ENCODE data around the gene TMEM190.

The TMEM190 gene

DNA sequence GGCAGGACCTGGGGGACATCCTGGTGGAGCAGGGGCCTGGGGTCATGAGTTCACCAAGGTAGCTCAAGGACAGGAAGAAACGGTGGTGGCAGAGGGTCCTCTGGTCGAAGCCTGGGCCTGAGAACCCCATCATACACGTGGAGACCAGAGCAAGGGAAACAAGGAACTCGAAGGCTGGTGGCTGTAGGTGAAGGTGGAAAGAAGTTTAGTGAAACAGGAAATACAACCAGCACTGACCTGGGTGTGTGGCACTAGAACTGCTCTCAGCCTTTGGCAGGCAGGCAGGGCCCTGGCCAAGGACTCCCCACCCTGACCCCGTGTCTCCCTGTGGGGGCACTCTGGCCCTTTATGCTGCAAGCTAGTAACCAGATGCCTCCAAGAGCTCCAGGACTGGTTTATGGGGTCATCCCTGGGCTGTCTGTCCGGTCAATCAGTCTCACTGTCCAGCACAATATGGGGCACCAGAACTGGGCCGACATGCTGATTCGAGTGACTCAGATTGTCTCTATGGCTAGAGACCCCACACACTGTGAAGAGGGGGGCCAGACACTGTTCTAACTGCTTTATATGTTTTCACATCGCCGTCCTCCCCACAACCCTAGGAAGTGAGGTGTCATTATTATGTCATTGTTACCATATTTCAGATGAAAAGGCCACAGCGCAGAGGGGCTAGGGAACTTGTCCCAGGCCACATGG lies 25.9 kb upstream of the TMEM190 start:
- DNase-seq (ENCODE audit: low spot score): no peak

DNA sequence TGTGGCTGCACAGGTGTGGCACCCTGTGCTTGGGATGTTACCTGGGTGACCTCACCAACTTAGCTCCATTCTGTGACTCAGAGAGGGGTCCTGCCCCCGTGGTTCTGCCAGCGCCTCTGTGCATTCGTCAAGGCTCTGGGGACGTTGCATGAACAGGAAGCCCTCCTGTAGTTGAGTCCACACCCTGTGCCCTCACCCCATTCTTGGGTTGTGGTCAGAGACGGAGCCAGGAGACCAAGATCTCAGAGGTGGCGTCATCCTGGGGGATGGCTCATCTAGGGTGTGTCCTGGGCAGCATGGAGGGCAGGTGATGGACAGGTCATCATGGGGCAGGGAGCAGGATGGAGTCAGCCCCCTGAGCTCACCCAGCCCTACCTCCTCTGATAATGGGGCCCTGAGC lies 24.6 kb upstream of the TMEM190 start:
- DNase-seq (ENCODE audit: low spot score): no peak

DNA sequence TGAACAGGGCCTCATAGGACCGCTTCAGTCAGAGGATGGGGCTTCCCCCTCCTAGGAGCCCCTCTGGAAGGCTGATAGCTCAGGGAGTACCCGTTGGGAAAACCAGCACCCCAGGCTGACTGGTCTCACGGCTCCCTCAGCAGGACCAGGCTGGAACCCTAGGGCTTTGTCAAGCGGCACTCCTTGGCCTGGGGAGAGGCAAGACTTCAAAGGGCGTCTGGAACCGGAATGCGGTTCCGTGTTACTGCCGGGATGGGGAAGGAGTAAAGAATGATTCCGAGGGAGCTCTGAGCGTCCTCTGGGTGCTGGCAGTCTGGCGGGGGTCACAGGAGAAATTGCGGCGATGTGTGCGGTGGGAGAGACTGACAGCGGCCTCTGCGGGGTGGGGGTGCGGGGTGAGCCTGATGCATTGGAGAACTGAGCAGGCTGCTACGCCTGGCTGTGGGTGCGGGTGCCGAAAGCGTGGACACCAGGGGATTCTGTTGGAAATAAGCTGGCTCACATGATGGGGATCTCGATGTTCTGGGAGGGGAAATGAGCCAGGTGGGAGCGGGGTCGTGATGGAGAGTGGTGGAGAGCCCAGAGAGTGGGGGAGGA lies 24.0 kb upstream of the TMEM190 start:
- DNase-seq (ENCODE audit: low spot score): no peak

DNA sequence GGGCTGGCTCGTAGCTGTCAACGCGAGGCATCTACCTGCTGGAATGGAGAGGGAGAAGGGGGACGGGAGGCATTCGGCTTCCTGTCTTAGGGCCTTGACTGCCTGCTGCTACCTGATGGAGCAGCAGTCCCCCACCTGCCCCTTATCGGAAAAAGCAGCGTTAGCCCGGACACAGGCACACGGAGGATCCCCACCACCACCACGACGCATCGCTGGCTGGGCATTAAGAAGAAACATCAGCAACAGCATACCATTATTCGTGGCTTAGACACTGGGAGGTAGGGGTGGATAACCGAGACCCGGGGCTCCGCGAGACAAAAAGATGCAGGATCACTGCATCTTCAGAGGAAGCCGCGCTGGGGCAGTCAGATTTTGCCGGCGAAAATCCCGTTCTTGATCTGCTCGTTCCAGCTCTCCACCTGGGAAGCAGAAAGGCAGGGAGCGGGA lies 23.2 kb upstream of the TMEM190 start:
- no peak for DNase-seq (ENCODE audit: low spot score)

DNA sequence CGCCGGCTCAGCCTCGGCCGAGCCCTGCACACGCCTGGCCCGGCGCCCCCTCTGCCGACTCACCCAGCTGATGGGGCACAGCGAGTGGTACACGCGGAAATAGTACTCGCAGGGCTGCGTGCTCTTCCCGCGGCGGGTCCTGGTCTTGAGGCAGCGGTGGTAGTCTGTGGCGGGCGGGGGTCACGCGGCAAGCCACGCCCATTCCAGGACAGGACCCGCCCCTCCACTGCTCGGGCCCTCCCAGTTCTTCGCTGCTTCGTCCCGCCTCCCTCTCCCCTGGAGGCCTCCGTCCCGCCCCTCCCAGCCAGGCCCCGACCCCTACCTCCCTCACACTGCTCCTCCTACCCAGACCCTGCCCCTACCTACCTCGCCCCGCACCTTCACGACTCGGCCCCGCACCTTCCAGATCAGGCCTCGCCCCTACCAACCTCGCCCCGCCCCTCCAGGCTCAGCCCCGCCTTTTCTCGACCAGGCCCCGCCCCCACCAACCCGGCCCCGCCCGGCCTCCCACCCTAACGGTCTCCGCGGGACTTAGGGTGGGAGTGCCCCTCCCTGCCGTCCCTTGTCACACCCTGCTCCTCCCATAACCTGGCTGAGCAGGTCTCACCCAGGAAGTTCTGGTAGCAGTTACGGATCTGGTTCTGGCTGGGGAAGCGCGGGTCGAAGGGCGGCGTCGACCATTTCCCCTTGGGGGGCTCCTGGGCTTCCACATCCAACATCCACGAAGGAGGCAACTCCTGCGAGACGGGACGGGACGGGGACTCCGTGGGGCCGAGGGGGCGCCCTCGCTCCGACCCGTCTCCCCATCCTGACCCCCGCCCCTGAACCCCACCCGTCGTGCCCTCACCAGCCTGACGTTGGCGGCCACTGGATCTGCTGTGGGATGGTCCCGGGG lies 22.6 kb upstream of the TMEM190 start:
- DNase-seq (ENCODE audit: low spot score): no peak

DNA sequence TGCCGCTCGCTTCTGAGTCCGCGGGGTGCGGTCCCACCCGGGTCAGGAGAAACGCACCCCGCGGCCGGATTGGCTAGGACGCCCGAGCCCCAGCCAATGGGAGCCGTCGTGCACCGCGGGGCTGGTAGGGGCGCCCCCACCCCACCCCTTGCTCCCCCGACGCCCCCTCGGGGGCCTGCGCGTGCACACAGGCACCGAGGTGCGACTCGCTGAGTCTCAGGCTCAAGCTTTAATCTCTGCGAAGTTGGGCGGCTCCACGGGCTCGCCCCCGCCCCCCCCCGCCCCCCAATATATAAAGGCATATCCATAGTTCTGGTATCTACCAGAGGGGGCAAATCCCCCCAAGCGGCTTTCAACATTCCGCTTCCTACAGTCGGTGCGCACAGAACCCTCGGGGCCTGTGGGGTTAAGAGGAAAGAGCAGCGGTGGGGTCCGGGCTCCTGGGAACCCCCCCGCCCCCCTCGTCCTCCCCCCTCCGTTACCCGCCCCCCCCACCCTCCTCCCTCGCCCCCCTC lies 21.9 kb upstream of the TMEM190 start, which contains the start of gene COX6B2:
COX6B2 (minus strand) TSS at position 22 of the 515 bp plus-strand sequence. CDS start 198 bp downstream, outside the sequence.
- no peak for DNase-seq (ENCODE audit: low spot score)

DNA sequence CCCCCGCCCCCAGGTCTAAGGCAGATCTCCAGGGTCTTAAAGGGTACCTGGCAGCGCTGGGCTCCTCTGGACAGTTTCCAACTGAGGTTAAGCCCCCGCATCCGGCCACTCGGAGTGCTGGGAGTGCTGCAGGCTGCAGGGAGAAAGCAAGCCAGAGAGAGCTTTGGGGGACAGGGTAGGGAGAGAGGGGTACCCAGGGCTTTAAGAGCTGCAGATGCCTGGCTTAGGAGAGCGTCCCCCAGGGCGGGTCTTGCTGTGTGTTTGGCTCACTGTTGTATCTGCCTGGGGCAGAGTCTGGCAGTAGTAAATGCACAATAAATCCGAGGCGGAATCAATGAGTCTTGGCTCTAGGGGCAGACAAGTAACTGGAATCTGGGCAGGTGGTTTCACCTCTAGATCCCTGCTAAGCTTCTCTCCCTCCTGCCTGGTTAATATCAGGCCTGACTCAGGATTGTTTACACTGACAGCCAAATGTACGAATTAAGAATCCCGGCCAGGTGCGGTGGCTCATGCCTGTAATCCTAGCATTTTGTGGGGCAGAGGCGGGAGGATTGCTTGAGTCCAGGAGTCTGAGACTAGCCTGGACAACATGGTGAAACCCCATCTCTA lies 21.3 kb upstream of the TMEM190 start:
- no peak for DNase-seq (ENCODE audit: low spot score)

DNA sequence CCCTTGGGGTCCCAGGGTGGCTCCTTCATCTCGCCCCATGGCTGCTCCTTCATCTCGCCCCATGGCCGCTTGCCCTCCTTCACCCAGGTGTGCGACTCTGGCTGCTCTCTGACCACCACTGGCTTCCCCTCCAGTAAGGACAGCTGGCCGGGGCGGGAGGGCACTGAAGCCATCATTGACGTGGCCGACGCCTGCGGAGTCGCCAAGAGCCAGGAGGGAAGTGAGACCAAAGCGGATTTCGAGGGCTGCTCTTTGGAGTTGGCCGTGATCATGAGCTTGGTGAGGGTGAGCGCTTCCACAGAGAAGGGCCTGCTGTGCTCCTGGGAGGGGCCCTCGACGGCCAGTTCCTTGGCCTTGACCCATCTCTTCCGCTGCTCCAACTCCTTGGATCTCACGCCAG lies 18.1 kb upstream of the TMEM190 start:
- DNase-seq (ENCODE audit: low spot score): no peak

DNA sequence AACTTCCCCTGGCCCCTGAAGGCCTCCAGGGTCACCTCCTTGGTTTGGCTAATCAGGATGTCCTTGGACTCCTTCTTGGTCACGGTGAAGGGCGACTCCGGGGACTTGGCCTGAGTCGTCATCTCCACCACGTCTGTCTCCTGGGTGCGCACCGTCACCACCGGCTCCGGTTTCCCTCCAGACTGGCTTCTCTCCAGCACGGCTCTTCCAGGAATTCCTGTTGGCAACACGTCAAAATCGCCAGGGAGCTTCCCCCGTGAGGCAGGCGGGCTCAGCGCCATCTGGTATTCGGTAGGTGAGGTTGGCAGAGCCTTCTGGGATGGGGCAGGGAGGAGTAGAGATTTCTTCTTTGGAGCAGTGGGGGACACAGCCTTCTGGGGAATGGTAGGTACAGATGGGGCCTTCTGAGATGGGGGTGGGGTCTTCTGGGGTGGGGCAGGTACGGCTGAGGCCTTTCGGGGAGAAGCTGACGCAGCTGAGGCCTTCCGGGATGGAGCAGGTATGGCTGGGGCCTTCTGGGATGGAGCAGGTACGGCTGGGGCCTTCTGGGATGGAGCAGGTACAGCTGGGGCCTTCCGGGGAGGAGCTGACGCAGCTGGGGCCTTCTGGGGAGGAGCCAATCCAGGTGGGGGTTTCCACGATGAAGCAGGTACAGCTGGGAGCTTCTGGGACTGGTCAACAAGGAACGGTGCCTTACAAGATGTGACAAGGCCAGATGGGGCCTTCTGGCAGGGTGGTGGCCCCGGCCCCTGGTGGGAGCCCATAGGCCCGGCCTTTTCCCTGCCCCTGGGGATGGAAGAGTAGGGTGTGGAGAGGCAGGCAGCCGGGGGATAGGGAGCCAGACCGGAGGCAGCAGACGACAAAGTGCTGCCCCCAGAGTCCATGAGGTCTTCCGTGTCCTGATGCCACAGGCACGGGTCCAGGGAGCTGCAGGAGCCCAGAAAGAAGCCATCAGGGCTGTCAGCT lies 17.4 kb upstream of the TMEM190 start:
- DNase-seq (ENCODE audit: low spot score): no peak

DNA sequence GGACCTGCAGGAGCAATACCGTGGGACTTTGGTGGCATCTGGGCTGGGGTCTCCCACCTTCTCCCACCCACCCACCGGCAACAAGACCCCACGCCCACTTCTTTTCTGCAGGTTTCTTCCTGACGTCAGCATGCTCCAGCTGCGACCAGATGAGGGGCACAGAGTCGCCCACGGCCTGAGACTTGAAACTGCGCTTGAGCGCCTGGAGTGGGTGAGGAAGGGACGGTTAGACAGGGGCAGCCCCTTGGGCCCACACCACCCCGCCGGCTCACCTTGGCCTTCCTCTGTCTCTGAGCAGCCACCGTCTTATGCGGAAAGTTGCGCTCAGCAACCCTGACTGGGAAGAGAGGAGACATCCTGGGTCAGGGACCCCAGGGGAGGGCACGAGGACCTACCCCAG lies 15.7 kb upstream of the TMEM190 start:
- DNase-seq (ENCODE audit: low spot score): no peak

DNA sequence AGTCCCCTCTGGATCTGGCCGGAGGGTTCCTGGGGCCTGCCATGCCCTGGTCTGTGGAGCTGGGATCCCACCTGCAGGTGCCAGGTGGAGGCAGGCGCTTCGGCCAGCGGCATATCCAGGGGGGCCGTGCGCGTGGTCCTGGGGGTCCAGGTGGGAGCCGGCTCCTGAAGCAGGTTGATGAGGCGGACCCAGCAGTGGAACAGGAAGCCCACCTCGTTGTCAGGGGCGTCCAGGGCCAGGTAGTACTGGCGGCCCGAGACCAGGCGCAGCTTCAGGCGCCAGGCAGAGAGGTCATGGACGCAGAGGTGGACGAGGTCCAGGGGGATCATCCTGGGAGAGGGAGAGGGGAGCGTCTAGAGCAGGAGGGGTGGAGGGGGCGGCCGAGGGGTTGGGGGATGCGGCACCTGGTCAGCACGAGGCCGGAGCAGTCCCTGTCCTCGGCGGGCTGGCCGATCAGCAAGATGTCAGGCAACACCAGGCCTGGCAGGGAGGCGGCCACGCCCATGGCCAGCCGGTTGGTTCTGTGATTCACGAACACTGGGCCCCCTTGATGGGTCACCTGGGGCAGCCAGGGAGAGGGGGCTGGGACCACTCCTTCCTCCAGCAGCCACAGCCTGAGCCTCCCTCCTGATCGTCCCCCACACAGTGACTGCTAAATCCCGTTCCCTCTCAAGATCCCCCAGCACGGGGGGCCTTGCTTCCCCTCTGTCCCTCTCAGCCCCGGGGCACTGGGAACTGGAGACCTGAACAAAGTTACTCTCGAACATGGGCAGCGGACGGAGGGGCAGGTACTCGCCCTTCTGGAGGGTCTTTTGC lies 14.2 kb upstream of the TMEM190 start:
- DNase-seq (ENCODE audit: low spot score): no peak

DNA sequence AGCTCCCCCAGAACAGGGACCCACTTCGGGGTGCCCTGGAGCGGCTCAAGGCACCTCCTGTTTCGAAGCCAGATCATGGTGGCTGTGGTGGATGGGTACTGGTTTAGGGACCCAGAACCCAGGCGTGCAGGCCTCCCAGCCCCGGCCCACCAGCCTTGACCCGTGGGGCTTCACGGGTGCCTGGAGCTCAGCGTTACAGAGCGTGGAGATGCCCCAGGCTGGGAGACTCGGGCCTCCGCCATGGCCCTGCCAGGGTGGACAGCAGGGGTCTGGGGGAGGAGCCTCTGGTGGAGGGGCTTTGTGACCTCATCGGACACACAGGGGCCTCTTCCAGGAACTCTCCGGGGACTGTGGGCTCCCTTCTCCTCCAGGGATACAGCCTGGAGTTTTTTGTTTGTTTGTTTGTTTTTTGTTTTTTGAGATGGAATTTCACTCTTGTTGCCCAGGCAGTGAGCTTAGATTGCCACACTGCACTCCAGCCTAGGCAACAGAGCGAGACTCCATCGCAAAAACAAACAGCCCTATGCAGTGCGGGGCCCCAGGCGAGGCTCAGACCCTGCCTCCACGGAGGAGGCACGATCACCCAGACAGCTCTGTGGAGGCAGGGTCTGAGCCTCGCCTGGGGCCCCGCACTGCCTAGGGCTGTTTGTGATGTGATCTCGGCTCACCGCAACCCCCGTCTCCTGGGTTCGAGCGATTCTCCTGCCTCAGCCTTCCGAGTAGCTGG lies 13.5 kb upstream of the TMEM190 start, which contains the start of gene GARIN5B:
GARIN5B (minus strand) TSS at position 271 of the 727 bp plus-strand sequence; CDS start at position 77, 194 bp downstream.
- no peak for DNase-seq (ENCODE audit: low spot score)

DNA sequence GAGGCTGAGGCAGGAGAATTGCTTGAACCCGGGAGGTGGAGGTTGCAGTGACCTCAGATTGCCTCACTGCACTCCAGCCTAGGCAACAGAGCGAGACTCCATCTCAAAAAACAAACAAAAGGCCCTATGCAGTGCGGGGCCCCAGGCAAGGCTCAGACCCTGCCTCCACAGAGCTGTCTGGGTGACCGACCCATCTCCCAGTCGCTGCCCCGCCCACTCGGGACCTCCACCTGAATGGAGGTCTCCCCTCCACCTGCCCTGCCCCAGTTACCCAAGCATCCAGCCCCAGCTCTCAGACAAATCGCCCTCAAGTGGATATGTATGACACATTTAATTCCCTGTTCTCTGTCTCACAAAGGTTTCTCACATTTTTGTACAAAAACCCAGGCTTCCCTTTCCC lies 11.4 kb upstream of the TMEM190 start:
- no peak for DNase-seq (ENCODE audit: low spot score)

DNA sequence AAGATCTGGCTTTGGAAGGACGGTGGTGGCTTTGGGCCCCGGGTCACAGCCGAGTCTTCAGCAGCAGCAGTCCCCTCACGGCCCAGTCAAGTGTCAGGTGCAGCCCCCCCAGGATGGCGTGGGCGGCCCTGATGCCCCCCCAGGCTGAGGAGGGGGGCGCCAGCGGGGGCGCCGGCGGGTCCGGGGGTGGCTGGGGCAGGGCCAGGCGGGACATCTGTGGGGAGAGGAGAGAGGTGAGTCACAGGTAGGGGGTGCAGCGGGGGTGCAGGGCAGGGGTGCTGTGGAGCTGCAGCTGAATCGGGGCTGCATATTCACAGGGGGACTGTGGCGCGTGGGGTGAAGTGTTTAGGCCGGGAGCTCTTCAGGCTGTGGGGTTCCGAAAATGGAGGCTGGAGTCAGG lies 10.7 kb upstream of the TMEM190 start:
- DNase-seq (ENCODE audit: low spot score): no peak

DNA sequence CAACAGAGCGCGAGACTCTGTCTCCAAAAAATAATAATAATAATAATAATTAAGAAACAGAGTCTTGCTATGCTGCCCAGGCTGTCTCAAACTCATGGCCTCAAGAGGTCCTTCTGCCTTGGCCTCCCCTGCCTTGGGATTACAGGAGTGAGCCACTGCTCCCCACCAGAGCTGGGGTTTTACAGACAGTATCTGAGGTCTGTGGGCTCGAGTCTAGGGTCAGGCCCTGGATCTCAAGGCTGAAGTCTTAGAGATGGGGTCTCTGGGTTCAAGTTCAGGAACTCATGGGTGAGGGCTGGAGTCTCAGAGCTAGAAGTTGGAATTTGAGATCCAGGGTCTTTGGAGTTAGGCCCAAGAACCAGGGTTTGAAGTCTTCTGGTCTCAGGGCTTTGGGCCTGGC lies 9.8 kb upstream of the TMEM190 start:
- DNase-seq (ENCODE audit: low spot score): no peak

DNA sequence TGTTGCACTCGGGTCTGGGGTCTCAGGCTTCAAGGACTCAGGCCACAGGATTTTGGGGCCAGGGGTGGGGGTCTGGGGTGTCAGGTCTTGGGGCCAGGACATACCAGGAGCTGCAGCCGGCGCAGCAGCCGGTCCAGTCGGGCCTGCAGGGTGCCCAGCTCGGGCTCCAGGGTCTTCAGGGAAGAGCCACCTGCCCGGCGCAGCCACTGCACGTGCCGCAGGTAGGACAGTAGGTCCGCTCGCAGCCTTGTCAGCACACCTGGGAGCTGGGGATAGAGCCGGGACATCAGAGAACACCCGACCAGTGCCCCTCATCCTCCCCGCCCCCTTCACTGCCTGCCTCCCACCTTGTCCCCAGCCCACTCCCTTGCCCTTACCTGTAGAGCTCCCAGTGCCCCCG lies 8.5 kb upstream of the TMEM190 start:
- DNase-seq (ENCODE audit: low spot score): no peak

DNA sequence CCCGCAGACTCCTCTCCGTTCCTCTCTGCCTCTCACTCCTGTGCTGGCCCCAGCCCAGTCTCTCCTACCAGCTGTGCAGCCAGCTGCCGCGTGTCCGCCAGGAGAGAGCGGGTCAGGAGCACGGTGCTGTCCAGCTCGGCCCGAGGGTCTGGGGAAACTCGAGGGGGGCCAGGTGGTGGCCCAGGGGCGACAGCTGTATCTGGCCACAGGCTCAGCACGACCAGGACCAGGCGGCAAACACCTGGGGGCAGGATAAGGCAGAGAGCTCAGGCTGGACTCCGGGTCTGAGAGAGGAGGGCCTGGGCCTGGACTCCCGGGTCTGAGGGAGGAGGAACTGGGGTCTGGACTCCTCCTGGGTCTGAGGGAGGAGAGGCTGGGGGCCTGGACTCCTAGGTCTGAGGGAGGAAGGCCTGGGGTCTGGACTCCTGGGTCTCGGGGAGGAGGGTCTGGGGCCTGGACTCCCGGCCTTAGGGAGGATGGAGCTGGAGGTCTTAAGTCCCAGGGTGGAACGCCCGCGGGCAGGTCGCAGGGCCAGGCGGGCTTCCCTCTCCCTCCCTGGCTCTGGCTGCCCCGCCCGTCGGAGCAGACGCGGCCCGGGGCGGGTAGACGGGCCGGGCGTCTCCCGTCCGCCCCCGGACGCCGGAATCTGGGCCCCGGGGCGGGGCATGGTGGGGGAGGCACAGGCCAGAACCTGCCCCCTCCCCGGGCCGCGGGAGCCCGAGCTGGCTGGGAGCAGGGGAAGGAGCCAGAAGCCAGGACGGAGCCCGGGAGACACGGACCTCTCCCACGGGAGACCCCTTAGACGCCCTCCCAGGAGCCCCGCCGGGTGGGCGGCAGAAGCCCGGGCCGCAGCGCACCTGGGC lies 7.7 kb upstream of the TMEM190 start:
- no peak for DNase-seq (ENCODE audit: low spot score)

Measured in SK-N-DZ (cell line).